ENCODE results near the gene GNB1L. TPM values are rescaled to one million over a fixed set of nuclear protein-coding genes. Genes with fewer than 3 reads are reported as not detected.

GNB1L gene
- total and polyA plus RNA-seq, 9 of the 15 experiments (the other 6 are each of a cell fraction or from before 2014, with no cell fraction given), result 0.56 to 50.5 (median 10.2) TPM

DNA sequence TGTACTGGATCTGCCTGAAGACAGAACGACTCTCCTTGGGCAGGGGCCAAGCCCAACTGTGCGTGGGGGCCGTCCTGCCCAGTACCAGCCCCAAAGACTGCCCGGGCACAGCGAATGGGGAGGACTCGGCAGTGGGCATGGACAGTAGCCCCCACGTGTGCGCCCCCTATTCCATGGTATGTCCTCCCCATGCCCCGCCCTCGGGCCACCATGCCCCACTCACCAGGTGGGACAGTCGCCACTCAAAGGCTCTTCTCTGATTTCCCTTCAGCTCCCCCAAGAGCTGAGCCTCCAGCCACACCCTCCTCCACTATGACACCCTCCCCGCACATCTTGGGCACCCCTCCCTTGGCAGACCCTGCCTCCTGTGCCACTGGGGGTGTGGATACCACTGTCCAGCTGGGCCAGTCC lies 43.5 kb downstream of the GNB1L start (continued):
- TF ChIP-seq, protein P1, sequence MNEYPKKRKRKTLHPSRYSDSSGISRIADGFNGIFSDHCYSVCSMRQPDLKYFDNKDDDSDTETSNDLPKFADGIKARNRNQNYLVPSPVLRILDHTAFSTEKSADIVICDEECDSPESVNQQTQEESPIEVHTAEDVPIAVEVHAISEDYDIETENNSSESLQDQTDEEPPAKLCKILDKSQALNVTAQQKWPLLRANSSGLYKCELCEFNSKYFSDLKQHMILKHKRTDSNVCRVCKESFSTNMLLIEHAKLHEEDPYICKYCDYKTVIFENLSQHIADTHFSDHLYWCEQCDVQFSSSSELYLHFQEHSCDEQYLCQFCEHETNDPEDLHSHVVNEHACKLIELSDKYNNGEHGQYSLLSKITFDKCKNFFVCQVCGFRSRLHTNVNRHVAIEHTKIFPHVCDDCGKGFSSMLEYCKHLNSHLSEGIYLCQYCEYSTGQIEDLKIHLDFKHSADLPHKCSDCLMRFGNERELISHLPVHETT (CRISPR knock-in tag; conservative IDR thresholded peaks at IDR 0.05 in 1 of 2, IDR thresholded peaks at IDR 0.05 in 1 of 2), result no peak
- TF ChIP-seq HDAC6 (IDR thresholded peaks at IDR 0.05; ENCODE audit: low read depth, low read length) (no peak), SMAD2 (IDR thresholded peaks at IDR 0.05; ENCODE audit: low read depth, low read length) (no peak), PYGO2 (tag; IDR thresholded peaks at IDR 0.05) (no peak), ZNF175 (CRISPR knock-in tag; IDR thresholded peaks at IDR 0.05; ENCODE audit: low read depth) (no peak), CBFA2T2 (conservative IDR thresholded peaks at IDR 0.05) (no peak), ZNF445 (CRISPR knock-in tag; IDR thresholded peaks at IDR 0.05; ENCODE audit: low read depth) (no peak)
- TF ChIP-seq, protein P2, sequence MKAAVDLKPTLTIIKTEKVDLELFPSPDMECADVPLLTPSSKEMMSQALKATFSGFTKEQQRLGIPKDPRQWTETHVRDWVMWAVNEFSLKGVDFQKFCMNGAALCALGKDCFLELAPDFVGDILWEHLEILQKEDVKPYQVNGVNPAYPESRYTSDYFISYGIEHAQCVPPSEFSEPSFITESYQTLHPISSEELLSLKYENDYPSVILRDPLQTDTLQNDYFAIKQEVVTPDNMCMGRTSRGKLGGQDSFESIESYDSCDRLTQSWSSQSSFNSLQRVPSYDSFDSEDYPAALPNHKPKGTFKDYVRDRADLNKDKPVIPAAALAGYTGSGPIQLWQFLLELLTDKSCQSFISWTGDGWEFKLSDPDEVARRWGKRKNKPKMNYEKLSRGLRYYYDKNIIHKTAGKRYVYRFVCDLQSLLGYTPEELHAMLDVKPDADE (conservative IDR thresholded peaks at IDR 0.05; ENCODE audit: control insufficient read depth, low read depth, low read length), result peak; percentile 44; the same call in 1 of the 2 replicates
- TF ChIP-seq, protein P3, sequence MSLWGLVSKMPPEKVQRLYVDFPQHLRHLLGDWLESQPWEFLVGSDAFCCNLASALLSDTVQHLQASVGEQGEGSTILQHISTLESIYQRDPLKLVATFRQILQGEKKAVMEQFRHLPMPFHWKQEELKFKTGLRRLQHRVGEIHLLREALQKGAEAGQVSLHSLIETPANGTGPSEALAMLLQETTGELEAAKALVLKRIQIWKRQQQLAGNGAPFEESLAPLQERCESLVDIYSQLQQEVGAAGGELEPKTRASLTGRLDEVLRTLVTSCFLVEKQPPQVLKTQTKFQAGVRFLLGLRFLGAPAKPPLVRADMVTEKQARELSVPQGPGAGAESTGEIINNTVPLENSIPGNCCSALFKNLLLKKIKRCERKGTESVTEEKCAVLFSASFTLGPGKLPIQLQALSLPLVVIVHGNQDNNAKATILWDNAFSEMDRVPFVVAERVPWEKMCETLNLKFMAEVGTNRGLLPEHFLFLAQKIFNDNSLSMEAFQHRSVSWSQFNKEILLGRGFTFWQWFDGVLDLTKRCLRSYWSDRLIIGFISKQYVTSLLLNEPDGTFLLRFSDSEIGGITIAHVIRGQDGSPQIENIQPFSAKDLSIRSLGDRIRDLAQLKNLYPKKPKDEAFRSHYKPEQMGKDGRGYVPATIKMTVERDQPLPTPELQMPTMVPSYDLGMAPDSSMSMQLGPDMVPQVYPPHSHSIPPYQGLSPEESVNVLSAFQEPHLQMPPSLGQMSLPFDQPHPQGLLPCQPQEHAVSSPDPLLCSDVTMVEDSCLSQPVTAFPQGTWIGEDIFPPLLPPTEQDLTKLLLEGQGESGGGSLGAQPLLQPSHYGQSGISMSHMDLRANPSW (CRISPR knock-in tag; IDR thresholded peaks at IDR 0.05), result no peak
